Measurements from ENCODE around the gene TMEM72. TPM values are rescaled to one million over a fixed set of nuclear protein-coding genes. Genes with fewer than 3 reads are reported as not detected.

Gene TMEM72
- total RNA-seq, 1 experiment from 2014 or later = not detected

DNA sequence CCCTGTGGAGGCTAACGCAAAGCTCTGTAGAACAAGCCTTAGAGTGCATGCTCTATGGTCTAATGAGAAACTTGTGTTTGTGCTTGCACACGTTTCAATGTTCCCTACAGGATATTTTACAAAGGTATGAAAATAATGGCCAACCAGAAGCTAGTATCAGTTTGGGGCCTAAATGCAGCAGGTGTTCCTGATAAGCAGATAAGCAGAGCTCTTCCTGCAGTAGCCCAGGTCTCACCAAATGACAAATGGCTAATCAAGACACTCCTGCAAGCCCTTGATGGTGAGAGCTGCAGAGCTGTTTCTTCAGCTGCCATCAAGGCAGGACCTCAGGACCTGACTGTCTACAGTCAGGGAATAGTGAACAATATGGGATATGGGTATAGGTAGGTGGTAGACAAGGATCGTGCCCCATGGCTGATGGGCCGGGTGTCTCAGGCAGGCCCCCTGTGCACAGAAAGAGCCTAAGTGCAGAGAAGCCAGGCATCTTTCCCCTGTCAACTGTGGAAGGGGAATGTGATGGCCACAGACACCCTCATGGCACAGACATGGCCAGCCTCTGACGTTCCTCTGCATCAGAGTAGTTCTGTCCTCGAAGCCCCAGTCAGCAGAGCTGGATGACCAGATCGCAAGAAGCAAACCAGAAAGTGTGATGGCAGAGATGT, 25.3 kb downstream of the TMEM72 start:
- no peaks in the 10 kb centered on the region for H3K36me3 ChIP-seq (ENCODE audit: insufficient read depth, low read length)
- no peaks in the 10 kb centered on the region for H3K9me2 ChIP-seq (replicated peaks; ENCODE audit: insufficient read depth, low read length)
- no peak overlapping the region for H3K27ac ChIP-seq (ENCODE audit: low read length)
- H3K4me2 ChIP-seq (ENCODE audit: low read depth, low read length, poor library complexity, severe bottlenecking) = no peak overlapping the region
- H3K4me1 ChIP-seq (ENCODE audit: low read length) = peaks cover 20% of the 10 kb centered on the region
- H3K9ac ChIP-seq (ENCODE audit: low read length) = no peak overlapping the region
- H3K9me3 ChIP-seq (ENCODE audit: low read length) = no peaks in the 10 kb centered on the region
- H3K4me3 ChIP-seq (ENCODE audit: low read length) = no peak overlapping the region
- H3K27me3 ChIP-seq (ENCODE audit: low read length) = no peaks in the 10 kb centered on the region
- H3K79me2 ChIP-seq (ENCODE audit: low read length) = no peaks in the 10 kb centered on the region
- no peaks in the 10 kb centered on the region for H4K20me1 ChIP-seq (ENCODE audit: insufficient read depth, low read depth, low read length)
- no peak for DNase-seq
- H2AFZ ChIP-seq (ENCODE audit: low read length) = no peak overlapping the region

DNA sequence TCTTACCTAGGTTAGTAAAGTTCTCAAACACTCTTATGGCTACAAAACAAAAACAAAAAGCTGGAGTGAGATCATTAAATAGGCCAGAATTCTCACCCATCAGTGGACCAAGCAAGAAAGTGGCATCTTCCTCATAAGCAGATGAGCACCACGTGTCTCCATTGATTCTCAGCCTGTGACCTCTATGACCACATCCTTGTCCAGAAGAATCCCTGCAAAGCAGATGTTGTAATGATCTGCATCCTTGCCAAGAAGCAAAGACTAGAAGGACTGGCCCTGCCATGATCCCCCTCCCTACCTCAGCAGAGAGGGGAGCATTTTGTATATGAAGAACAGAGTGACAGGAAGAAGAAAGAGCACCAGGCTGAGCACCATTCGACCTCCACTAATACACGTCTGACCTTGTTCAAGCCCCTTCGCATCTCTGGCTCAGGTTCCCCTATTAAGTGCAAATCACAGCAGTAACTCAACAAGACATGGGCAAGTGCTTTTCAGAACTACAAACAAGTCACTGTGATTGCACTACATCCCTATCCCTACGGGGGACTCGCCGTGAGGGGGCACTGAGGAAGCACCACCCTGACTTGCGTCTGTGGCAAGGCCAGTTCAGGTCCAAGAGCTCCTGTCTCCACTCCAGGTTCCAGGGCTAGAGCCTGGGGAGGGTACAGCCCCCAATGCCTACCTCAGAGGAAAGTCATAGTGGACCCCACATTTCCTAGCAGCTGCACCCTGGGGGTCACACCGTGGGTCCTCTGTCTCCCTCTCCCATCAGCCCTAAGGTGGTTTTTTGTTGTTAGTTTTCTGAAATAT, 26.3 kb downstream of the TMEM72 start:
- Histone ChIP-seq H3K36me3 (ENCODE audit: insufficient read depth, low read length) (no peaks in the 10 kb centered on the region), H2AFZ (ENCODE audit: low read length) (no peak overlapping the region)
- DNase-seq = no peak

DNA sequence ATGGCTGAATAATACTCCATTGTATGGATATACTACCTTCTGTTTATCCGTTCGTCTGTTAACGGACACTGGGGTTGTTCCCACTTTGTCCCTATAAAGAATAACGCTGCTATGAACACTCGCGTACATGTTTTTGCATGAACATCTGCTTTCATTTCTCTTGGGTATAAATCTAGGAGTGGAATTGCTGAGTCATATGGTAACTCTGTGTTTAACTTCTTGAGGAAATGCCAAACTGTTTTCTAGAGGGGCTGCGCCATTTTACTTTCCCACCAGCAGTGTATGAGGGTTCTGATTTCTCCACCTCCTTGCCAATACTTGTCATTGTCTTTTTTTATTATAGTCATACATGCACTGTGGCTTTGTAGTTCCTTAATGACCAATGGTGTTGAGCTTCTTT, 27.8 kb downstream of the TMEM72 start:
- H3K79me2 ChIP-seq (ENCODE audit: low read length) = no peaks in the 10 kb centered on the region
- no peaks in the 10 kb centered on the region for H3K9me2 ChIP-seq (replicated peaks; ENCODE audit: insufficient read depth, low read length)
- no peak overlapping the region for H2AFZ ChIP-seq (ENCODE audit: low read length)
- no peaks in the 10 kb centered on the region for H3K36me3 ChIP-seq (ENCODE audit: insufficient read depth, low read length)
- no peaks in the 10 kb centered on the region for H3K27me3 ChIP-seq (ENCODE audit: low read length)
- H3K4me3 ChIP-seq (ENCODE audit: low read length) = no peak overlapping the region
- no peaks in the 10 kb centered on the region for H4K20me1 ChIP-seq (ENCODE audit: insufficient read depth, low read depth, low read length)
- no peak overlapping the region for H3K9ac ChIP-seq (ENCODE audit: low read length)
- H3K9me3 ChIP-seq (ENCODE audit: low read length) = no peaks in the 10 kb centered on the region
- no peak overlapping the region for H3K4me2 ChIP-seq (ENCODE audit: low read depth, low read length, poor library complexity, severe bottlenecking)
- no peak for DNase-seq
- peaks cover 12% of the 10 kb centered on the region for H3K4me1 ChIP-seq (ENCODE audit: low read length)
- H3K27ac ChIP-seq (ENCODE audit: low read length) = no peak overlapping the region

More for the DNA sequence above, 26.3 kb downstream of the TMEM72 start:
- Histone ChIP-seq H3K4me1 (ENCODE audit: low read length) (peaks cover 20% of the 10 kb centered on the region), H3K4me2 (ENCODE audit: low read depth, low read length, poor library complexity, severe bottlenecking) (no peak overlapping the region), H4K20me1 (ENCODE audit: insufficient read depth, low read depth, low read length) (no peaks in the 10 kb centered on the region), H3K79me2 (ENCODE audit: low read length) (no peaks in the 10 kb centered on the region), H3K27me3 (ENCODE audit: low read length) (no peaks in the 10 kb centered on the region), H3K4me3 (ENCODE audit: low read length) (no peak overlapping the region), H3K9ac (ENCODE audit: low read length) (no peak overlapping the region), H3K9me3 (ENCODE audit: low read length) (no peaks in the 10 kb centered on the region), H3K27ac (ENCODE audit: low read length) (no peak overlapping the region), H3K9me2 (replicated peaks; ENCODE audit: insufficient read depth, low read length) (no peaks in the 10 kb centered on the region)

DNA sequence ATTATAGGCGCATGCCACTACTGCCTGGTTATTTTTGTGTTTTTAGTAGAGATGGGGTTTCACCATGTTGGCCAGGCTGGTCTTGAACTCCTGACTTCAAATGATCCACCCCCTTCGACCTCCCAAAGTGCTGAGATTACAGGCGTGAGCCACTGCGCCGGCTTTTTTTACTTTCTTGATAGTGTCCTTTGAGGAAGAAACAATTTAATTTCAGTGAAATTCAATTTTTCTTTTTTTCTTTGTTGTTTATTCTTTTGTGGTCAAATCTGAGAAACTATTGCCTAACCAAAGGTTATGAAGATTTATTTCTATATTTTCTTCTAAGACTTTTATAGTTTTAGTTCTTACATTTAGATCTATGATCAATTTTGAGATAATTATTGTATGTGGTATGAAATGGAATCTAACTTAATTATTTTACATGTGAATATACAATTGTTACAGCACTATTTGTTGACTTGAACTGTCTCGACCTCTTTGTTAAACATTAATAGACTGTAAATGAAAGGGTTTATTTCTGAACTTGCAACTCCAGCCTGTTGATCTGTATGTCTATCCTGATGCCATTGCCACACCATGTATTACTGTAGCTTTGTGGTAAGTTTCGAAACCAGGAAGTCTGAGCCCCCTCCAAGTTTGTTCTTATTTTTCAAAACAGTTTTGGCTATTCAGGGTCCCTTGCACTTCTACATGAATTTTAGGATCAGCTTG, 28.7 kb downstream of the TMEM72 start:
- Histone ChIP-seq H3K4me3 (ENCODE audit: low read length) (no peak overlapping the region), H4K20me1 (ENCODE audit: insufficient read depth, low read depth, low read length) (no peaks in the 10 kb centered on the region), H3K27ac (ENCODE audit: low read length) (no peak overlapping the region), H3K4me2 (ENCODE audit: low read depth, low read length, poor library complexity, severe bottlenecking) (no peak overlapping the region), H3K4me1 (ENCODE audit: low read length) (peaks cover 12% of the 10 kb centered on the region), H3K79me2 (ENCODE audit: low read length) (no peaks in the 10 kb centered on the region), H2AFZ (ENCODE audit: low read length) (no peak overlapping the region), H3K9me3 (ENCODE audit: low read length) (no peaks in the 10 kb centered on the region), H3K27me3 (ENCODE audit: low read length) (no peaks in the 10 kb centered on the region), H3K9ac (ENCODE audit: low read length) (no peak overlapping the region), H3K36me3 (ENCODE audit: insufficient read depth, low read length) (no peaks in the 10 kb centered on the region), H3K9me2 (replicated peaks; ENCODE audit: insufficient read depth, low read length) (no peaks in the 10 kb centered on the region)
- DNase-seq = no peak

DNA sequence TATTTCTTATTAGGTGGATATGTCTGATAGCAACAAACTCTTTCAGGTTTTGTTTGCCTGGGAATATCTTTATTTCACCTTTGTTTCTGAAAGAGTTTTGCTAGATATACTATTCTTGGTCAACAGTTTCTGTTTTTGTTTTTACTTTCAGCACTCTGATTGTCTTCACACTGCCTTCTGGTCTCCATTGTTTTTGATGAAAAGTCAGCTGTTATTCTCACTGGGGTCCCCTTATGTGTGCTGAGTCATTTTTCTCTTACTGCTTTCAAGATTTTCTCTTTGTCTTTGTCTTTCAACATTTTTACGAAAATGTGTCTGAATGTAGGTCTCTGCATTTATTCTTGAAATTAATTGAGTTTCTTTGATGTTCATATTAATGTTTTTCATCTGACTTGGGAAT, 33.2 kb downstream of the TMEM72 start:
- peaks cover 34% of the 10 kb centered on the region for H3K4me1 ChIP-seq (ENCODE audit: low read length)
- H3K9me3 ChIP-seq (ENCODE audit: low read length) = no peaks in the 10 kb centered on the region
- H3K9me2 ChIP-seq (replicated peaks; ENCODE audit: insufficient read depth, low read length) = no peaks in the 10 kb centered on the region
- H3K27me3 ChIP-seq (ENCODE audit: low read length) = no peaks in the 10 kb centered on the region
- H2AFZ ChIP-seq (ENCODE audit: low read length) = no peak overlapping the region
- H3K9ac ChIP-seq (ENCODE audit: low read length) = no peak overlapping the region
- no peak overlapping the region for H3K4me3 ChIP-seq (ENCODE audit: low read length)
- no peaks in the 10 kb centered on the region for H3K36me3 ChIP-seq (ENCODE audit: insufficient read depth, low read length)
- no peak overlapping the region for H3K27ac ChIP-seq (ENCODE audit: low read length)
- no peak for DNase-seq
- no peak overlapping the region for H3K4me2 ChIP-seq (ENCODE audit: low read depth, low read length, poor library complexity, severe bottlenecking)
- H4K20me1 ChIP-seq (ENCODE audit: insufficient read depth, low read depth, low read length) = no peaks in the 10 kb centered on the region
- H3K79me2 ChIP-seq (ENCODE audit: low read length) = no peaks in the 10 kb centered on the region

DNA sequence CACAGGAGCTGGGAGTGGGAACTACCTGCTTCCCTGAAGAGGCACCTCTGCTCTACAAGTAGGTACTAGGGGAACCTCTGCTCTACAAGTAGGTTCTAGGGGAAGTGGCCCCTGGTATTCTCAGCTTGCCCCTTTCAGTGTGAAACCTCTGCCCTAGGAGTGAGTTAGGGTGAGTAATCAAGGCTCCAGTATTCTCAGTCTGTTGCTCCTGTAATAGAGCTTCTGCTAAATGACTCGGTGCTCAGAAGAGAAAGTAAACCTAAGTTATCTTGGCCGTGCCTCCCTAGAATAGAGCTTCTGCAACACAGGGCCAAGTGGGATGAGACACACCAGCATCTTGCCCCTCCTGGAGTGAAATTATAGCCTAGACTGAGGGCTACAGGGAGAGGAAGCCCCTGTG, 35.1 kb downstream of the TMEM72 start:
- peaks cover 51% of the 10 kb centered on the region for H3K4me1 ChIP-seq (ENCODE audit: low read length)
- H3K4me2 ChIP-seq (ENCODE audit: low read depth, low read length, poor library complexity, severe bottlenecking) = peak overlapping the region; percentile 16
- H3K79me2 ChIP-seq (ENCODE audit: low read length) = no peaks in the 10 kb centered on the region
- no peaks in the 10 kb centered on the region for H3K9me3 ChIP-seq (ENCODE audit: low read length)
- no peaks in the 10 kb centered on the region for H4K20me1 ChIP-seq (ENCODE audit: insufficient read depth, low read depth, low read length)
- H3K4me3 ChIP-seq (ENCODE audit: low read length) = no peak overlapping the region
- no peak overlapping the region for H2AFZ ChIP-seq (ENCODE audit: low read length)
- H3K36me3 ChIP-seq (ENCODE audit: insufficient read depth, low read length) = no peaks in the 10 kb centered on the region
- no peak overlapping the region for H3K9ac ChIP-seq (ENCODE audit: low read length)
- DNase-seq = no peak
- no peaks in the 10 kb centered on the region for H3K27me3 ChIP-seq (ENCODE audit: low read length)
- no peaks in the 10 kb centered on the region for H3K9me2 ChIP-seq (replicated peaks; ENCODE audit: insufficient read depth, low read length)
- no peak overlapping the region for H3K27ac ChIP-seq (ENCODE audit: low read length)

DNA sequence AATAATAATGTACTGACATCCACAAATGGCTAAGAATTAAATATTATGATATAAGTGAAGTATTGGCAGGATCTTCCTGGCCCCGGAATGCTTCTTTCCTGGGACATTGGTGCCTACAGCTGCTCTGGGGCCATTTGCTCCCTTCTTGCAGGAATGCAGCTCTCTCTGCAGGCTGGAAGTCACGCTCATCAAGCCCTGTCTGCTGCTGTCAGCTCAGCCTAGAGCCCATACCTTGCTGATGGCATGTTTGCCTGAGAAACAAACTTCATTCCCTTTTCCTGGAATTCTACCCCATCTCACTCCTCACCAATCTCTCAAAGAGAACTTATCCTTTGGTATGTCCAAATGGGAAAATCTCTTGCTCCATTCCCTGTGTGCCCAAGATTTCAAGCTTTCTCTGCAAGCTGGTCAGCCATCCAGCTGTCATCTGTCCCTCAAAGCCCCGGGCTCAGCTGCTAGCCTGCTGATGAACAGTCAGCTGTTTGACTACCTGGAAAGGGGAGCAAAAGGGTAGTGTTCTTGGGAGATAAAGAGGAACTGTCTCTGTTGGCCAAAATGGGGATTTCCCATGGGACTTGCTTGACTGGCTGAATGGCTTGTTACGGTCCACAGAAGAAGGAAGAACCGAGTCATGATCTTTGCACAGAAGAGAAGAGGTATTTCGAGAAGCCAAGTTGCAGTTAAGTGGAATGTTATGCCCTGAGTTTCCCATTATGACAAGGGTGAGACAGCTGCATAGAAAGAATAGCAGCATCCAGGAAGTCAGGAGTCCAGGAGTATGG, 36.4 kb downstream of the TMEM72 start:
- Histone ChIP-seq H3K4me2 (ENCODE audit: low read depth, low read length, poor library complexity, severe bottlenecking) (peak overlapping the region; percentile 77), H3K9me3 (ENCODE audit: low read length) (no peaks in the 10 kb centered on the region), H3K4me1 (ENCODE audit: low read length) (peaks cover 51% of the 10 kb centered on the region), H3K27me3 (ENCODE audit: low read length) (no peaks in the 10 kb centered on the region), H3K36me3 (ENCODE audit: insufficient read depth, low read length) (no peaks in the 10 kb centered on the region), H2AFZ (ENCODE audit: low read length) (no peak overlapping the region), H3K9ac (ENCODE audit: low read length) (peak overlapping the region; percentile 69), H3K27ac (ENCODE audit: low read length) (peak overlapping the region; percentile 93), H4K20me1 (ENCODE audit: insufficient read depth, low read depth, low read length) (no peaks in the 10 kb centered on the region), H3K4me3 (ENCODE audit: low read length) (peak overlapping the region; percentile 53), H3K9me2 (replicated peaks; ENCODE audit: insufficient read depth, low read length) (no peaks in the 10 kb centered on the region), H3K79me2 (ENCODE audit: low read length) (no peaks in the 10 kb centered on the region)
- DNase-seq = peak; percentile 81

All from Karpas-422 (cell line).